GM12878 (cell line): ENCODE results near the gene MMADHC. TPM values are rescaled to one million over a fixed set of nuclear protein-coding genes. Genes with fewer than 3 reads are reported as not detected.

Experiments
- ATAC-seq: fragments of 200-7000 bp; cut with Tn5 transposase; 3 replicates; pipeline ENCODE4 v1.9.1; 2020; ENCODE audit warnings: mild to moderate bottlenecking, moderate library complexity
- BruUV-seq: library from RNA; stranded (reverse); fragments of 400-500 nt; replicated peaks from 2 replicates; lab custom pipeline; 2021; lab: Mats Ljungman, UMichigan
- CTCF ChIA-PET: fragments of 300-600 bp; sonication (Branson Sonifier 250); formaldehyde crosslinking; extraction: SDS; loops from one replicate; lab custom pipeline; 2021; ENCODE audit warnings: inconsistent platforms; lab: Yijun Ruan, JAX
- POLR2A ChIA-PET: fragments of 350-600 bp; formaldehyde crosslinking; extraction: SDS; loops from one replicate; lab custom pipeline; 2021; ENCODE audit warnings: inconsistent platforms; lab: Charles Lee
- RAD21 ChIA-PET: fragments of 300-600 bp; sonication (Branson Sonifier 250); formaldehyde crosslinking; loops from one replicate; lab custom pipeline; 2023; ENCODE audit warnings: antibody characterized with exemption; ENCODE audit not compliant: unreplicated experiment; lab: Charles Lee
- SMC1A ChIA-PET: fragments of 300-600 bp; sonication (Branson Sonifier 250); formaldehyde crosslinking; loops from one replicate; lab custom pipeline; 2023; ENCODE audit not compliant: unreplicated experiment, uncharacterized antibody; lab: Charles Lee
- DNase-seq: peaks from one replicate; pipeline ENCODE4 v3.0.0-alpha.2; 2011; ENCODE audit warnings: low read depth, low spot score
- FAIRE-seq: peaks from 3 replicates; lab custom pipeline; 2011; peaks lifted over from hg19 to GRCh38; lab: Jason Lieb, UNC
- H2AFZ ChIP-seq: 2 replicates; pipeline ENCODE4 v1.6.0; 2011; ENCODE audit warnings: low read depth, low read length, control low read depth; ENCODE audit not compliant: control insufficient read depth
- H3K27ac ChIP-seq: 2 replicates; pipeline ENCODE4 v1.5.1; 2011; ENCODE audit warnings: control low read depth; ENCODE audit not compliant: control insufficient read depth, insufficient read depth
- H3K27me3 ChIP-seq, 2 experiments: replicated peaks in 1 of 2; 2 replicates each; pipeline versions ENCODE4 v1.6.0 to v1.6.1; 2011; ENCODE audit warnings: low read length in 1 of 2; ENCODE audit not compliant: control insufficient read depth in 2 of 2, insufficient read depth in 2 of 2
- H3K36me3 ChIP-seq, 2 experiments: 2 replicates each; pipeline ENCODE4 v1.5.1; 2011; ENCODE audit warnings: low read length in 1 of 2; ENCODE audit not compliant: control insufficient read depth in 2 of 2, insufficient read depth in 2 of 2
- H3K4me1 ChIP-seq: 2 replicates; pipeline ENCODE4 v1.6.1; 2011; ENCODE audit warnings: mild to moderate bottlenecking, low read length, moderate library complexity, mixed read lengths; ENCODE audit not compliant: control insufficient read depth, insufficient read depth
- H3K4me2 ChIP-seq: 2 replicates; pipeline ENCODE4 v1.6.0; 2011; ENCODE audit warnings: control low read depth; ENCODE audit not compliant: control insufficient read depth, insufficient read depth
- H3K4me3 ChIP-seq: fragments of 200-600 bp; sonication (generic); 2 replicates; pipeline ENCODE4 v1.5.1; 2016
- H3K79me2 ChIP-seq: 2 replicates; pipeline ENCODE4 v1.6.0; 2011; ENCODE audit warnings: low read length; ENCODE audit not compliant: control insufficient read depth, insufficient read depth
- H3K9ac ChIP-seq: 2 replicates; pipeline ENCODE4 v1.8.0; 2011; ENCODE audit warnings: low read length, control low read depth, mixed read lengths; ENCODE audit not compliant: control insufficient read depth, insufficient read depth
- H3K9me3 ChIP-seq: replicated peaks from 3 replicates; pipeline ENCODE4 v1.5.1; 2011; ENCODE audit warnings: mild to moderate bottlenecking, low read length; ENCODE audit not compliant: control insufficient read depth, insufficient read depth
- H4K20me1 ChIP-seq: 2 replicates; pipeline ENCODE4 v1.6.0; 2011; ENCODE audit not compliant: control insufficient read depth, insufficient read depth
- FOXK2 ChIP-seq: fragments of 450-650 bp; IDR thresholded peaks from 2 replicates; pipeline ENCODE4 v1.6.1; 2017; ENCODE audit warnings: mild to moderate bottlenecking, moderate library complexity
- IKZF2 ChIP-seq, 2 experiments: fragments of 450-650 bp; IDR thresholded peaks; 2 replicates each; pipeline ENCODE4 v1.6.1; 2017; ENCODE audit warnings: mild to moderate bottlenecking in 2 of 2, moderate library complexity in 2 of 2
- KLF5 ChIP-seq: fragments of 450-650 bp; IDR thresholded peaks from 2 replicates; pipeline ENCODE4 v1.6.1; 2014; ENCODE audit warnings: mild to moderate bottlenecking; ENCODE audit not compliant: partially characterized antibody
- MXI1 ChIP-seq: fragments of 150-350 bp; IDR thresholded peaks from 2 replicates; pipeline ENCODE4 v1.6.1; 2011; ENCODE audit warnings: low read depth, mild to moderate bottlenecking, inconsistent platforms, low read length, improper control_type of control experiment
- NBN ChIP-seq: fragments of 450-650 bp; IDR thresholded peaks from 2 replicates; pipeline ENCODE4 v1.6.1; 2016
- PKNOX1 ChIP-seq: fragments of 450-650 bp; IDR thresholded peaks from 2 replicates; pipeline ENCODE4 v1.6.1; 2016; ENCODE audit warnings: mild to moderate bottlenecking
- POU2F2 ChIP-seq: IDR thresholded peaks from 3 replicates; pipeline ENCODE4 v1.6.1; 2011; ENCODE audit warnings: low read depth, mild to moderate bottlenecking, low read length, borderline replicate concordance
- RELA ChIP-seq: fragments of 450-650 bp; IDR thresholded peaks from 2 replicates; pipeline ENCODE4 v1.8.0; 2014; ENCODE audit warnings: borderline replicate concordance; ENCODE audit not compliant: partially characterized antibody
- STAT1 ChIP-seq: fragments of 450-650 bp; conservative IDR thresholded peaks from 2 replicates; pipeline ENCODE4 v1.6.1; 2014; ENCODE audit warnings: antibody characterized with exemption, mild to moderate bottlenecking
- TCF3 ChIP-seq: IDR thresholded peaks from 2 replicates; pipeline ENCODE4 v1.6.1; 2012; ENCODE audit warnings: low read depth, mild to moderate bottlenecking, low read length, borderline replicate concordance; ENCODE audit not compliant: insufficient read depth
- TCF7 ChIP-seq: IDR thresholded peaks from 2 replicates; pipeline ENCODE4 v1.6.1; 2014; ENCODE audit warnings: antibody characterized with exemption, borderline replicate concordance
- WGBS: methylation state at CpG from one replicate; pipeline ENCODE4 v1.1.6; 2016; ENCODE audit warnings: low lambda C conversion rate; ENCODE audit not compliant: insufficient replicate concordance, insufficient coverage; ENCODE audit errors: missing lambda C conversion rate; 5-methylcytosine and 5-hydroxymethylcytosine counted together
- in situ Hi-C: fragments of 300-500 bp; cut with MboI; formaldehyde crosslinking; loops from 9 replicates; pipeline ENCODE4 v1.14.3; 2018; ENCODE audit warnings: mixed read lengths
- intact Hi-C: fragments of 100-400 bp; cut with micrococcal nuclease; formaldehyde crosslinking; loops from one replicate; pipeline ENCODE4 v1.14.2; 2022; ENCODE audit not compliant: unreplicated experiment
- polyA plus RNA-seq, 11 experiments: library from polyadenylated mRNA; depleted of rRNA in 4 of 11; unstranded in 6 of 11; stranded (reverse) in 5 of 11; fragments of >200 nt; fragmentation: Nextera tagmentation in 4 of 11; fragmentation: Illumina TruSeq in 1 of 11; extraction: Ambion mirVana in 4 of 11; extraction: Trizol in 1 of 11; gene quantifications; 1 replicate in 1 of 11; 2 replicates in 10 of 11; pipeline versions ENCODE4 v1.2.1 to v1.2.3, GENCODE V29; 2011 to 2016; ENCODE audit warnings: inconsistent platforms in 2 of 11, missing spikeins in 2 of 11, low read depth in 1 of 11
- total RNA-seq, 4 experiments: library from RNA; depleted of rRNA in 3 of 4; stranded (reverse); fragments of >200 nt in 3 of 4; fragmentation: Illumina TruSeq in 1 of 4; extraction: Trizol in 1 of 4; gene quantifications; 2 replicates each; pipeline versions ENCODE4 v1.2.1 to v1.2.3, GENCODE V29; 2013 to 2021
- TF ChIP-seq, protein P1 (sequence below): fragments of 450-650 bp; IDR thresholded peaks from 2 replicates; pipeline ENCODE4 v1.6.1; 2014; ENCODE audit warnings: mild to moderate bottlenecking

Gene MMADHC
- total and polyA plus RNA-seq, 10 of the 15 experiments (the other 5 are each of a cell fraction or from before 2014, with no cell fraction given): 93.6 to 415 (median 147) TPM

GRCh38 chr2:149622343-149622742, 34.8 kb upstream of the MMADHC start:
- intact Hi-C loops: no loop called here
- no peaks in the 10 kb centered on the region; a peak in 1 of 4 replicates for H3K27me3 ChIP-seq
- DNase-seq: no peak
- H3K79me2 ChIP-seq: no peaks in the 10 kb centered on the region
- peak; percentile 62 for ATAC-seq
- RAD21 ChIA-PET: no interaction called here
- H3K9ac ChIP-seq: no peak overlapping the region
- no peaks in the 10 kb centered on the region for H3K36me3 ChIP-seq
- H3K9me3 ChIP-seq: no peaks in the 10 kb centered on the region
- BruUV-seq: no TSS peak
- in situ Hi-C loops: no loop called here
- no peak overlapping the region for H3K4me3 ChIP-seq
- H3K4me1 ChIP-seq: no peaks in the 10 kb centered on the region
- POLR2A ChIA-PET: no interaction called here
- 0% methylated on average over 1 of the region's 1 CpG for WGBS
- no peak overlapping the region for H3K4me2 ChIP-seq
- no peak overlapping the region for H3K27ac ChIP-seq
- H4K20me1 ChIP-seq: no peaks in the 10 kb centered on the region
- no peak overlapping the region for H2AFZ ChIP-seq
- TF ChIP-seq PKNOX1 (no peak), KLF5 (no peak), MXI1 (no peak)
- CTCF ChIA-PET: no interaction called here
- SMC1A ChIA-PET: no interaction called here
- no peak for FAIRE-seq

DNA sequence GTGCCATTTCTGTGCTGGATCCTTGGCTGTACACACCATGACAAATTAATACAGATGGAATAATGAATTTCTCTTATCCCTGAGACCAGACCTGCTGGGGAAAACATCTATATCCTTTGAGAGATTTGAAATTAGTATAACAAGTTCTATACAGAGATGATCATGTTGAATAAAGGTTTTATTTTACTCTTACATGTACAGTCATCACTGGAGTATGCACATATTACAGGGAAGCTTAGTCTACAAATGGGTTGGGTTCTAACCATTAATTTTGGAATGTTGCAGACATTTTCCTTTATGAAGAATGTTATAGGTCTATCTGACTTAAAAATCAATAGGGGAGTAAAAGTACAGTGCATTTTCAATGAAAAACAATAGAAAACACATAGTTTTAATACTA, 29.9 kb upstream of the MMADHC start:
- in situ Hi-C loops (no loop called here), intact Hi-C loops (no loop called here)
- DNase-seq (no peak), FAIRE-seq (no peak), ATAC-seq (no peak)
- Histone ChIP-seq H4K20me1 (no peaks in the 10 kb centered on the region), H2AFZ (no peak overlapping the region), H3K36me3 (no peaks in the 10 kb centered on the region), H3K4me2 (no peak overlapping the region), H3K79me2 (no peaks in the 10 kb centered on the region), H3K4me1 (no peaks in the 10 kb centered on the region), H3K9ac (no peak overlapping the region), H3K4me3 (no peak overlapping the region), H3K27me3 (no peaks in the 10 kb centered on the region), H3K27ac (no peak overlapping the region), H3K9me3 (no peaks in the 10 kb centered on the region)
- SMC1A ChIA-PET: no interaction called here
- BruUV-seq: no TSS peak
- TF ChIP-seq POU2F2: no peak
- no peak for TF ChIP-seq IKZF2 (IDR thresholded peaks at IDR 0.05)
- no peak for TF ChIP-seq TCF7
- no peak for TF ChIP-seq FOXK2
- TF ChIP-seq TCF3: no peak
- no peak for TF ChIP-seq STAT1
- TF ChIP-seq NBN: no peak
- TF ChIP-seq RELA: no peak
- TF ChIP-seq, protein P1, sequence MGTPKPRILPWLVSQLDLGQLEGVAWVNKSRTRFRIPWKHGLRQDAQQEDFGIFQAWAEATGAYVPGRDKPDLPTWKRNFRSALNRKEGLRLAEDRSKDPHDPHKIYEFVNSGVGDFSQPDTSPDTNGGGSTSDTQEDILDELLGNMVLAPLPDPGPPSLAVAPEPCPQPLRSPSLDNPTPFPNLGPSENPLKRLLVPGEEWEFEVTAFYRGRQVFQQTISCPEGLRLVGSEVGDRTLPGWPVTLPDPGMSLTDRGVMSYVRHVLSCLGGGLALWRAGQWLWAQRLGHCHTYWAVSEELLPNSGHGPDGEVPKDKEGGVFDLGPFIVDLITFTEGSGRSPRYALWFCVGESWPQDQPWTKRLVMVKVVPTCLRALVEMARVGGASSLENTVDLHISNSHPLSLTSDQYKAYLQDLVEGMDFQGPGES: no peak
- RAD21 ChIA-PET: no interaction called here
- POLR2A ChIA-PET: no interaction called here
- CTCF ChIA-PET: interaction anchor here (1.1 kb wide), 1 partner anchor 12 kb away, joined by 3 read pairs; no protein-coding TSS in a partner anchor
